Measurements from ENCODE around the gene NKX3-2.

The NKX3-2 gene

GRCh38 chr4:13545394-13545808, 1.1 kb upstream of the NKX3-2 start:
- DNase-seq (ENCODE audit: low read depth): no peak

- DNase-seq (ENCODE audit: low read depth): no peak
Measured at GRCh38 chr4:13544606-13545393, 492 bp upstream of the NKX3-2 start.

- DNase-seq (ENCODE audit: low read depth): no peak
Measured at GRCh38 chr4:13543032-13543838, 1.1 kb downstream of the NKX3-2 start.

- DNase-seq (ENCODE audit: low read depth): no peak
Measured at GRCh38 chr4:13542577-13543031, 1.7 kb downstream of the NKX3-2 start.

- DNase-seq (ENCODE audit: low read depth): no peak
Measured at GRCh38 chr4:13541720-13542576, 2.4 kb downstream of the NKX3-2 start.

- no peak for DNase-seq (ENCODE audit: low read depth)
Measured at GRCh38 chr4:13541176-13541604, 3.1 kb downstream of the NKX3-2 start.

- no peak for DNase-seq (ENCODE audit: low read depth)
Measured at GRCh38 chr4:13540446-13541175, 3.7 kb downstream of the NKX3-2 start.

GRCh38 chr4:13539619-13540445, 4.5 kb downstream of the NKX3-2 start:
- DNase-seq (ENCODE audit: low read depth): no peak

- DNase-seq (ENCODE audit: low read depth): no peak
Measured at GRCh38 chr4:13539047-13539618, 5.2 kb downstream of the NKX3-2 start.

- DNase-seq (ENCODE audit: low read depth): no peak
Measured at GRCh38 chr4:13538427-13538973, 5.8 kb downstream of the NKX3-2 start.

- DNase-seq (ENCODE audit: low read depth): no peak
Measured at GRCh38 chr4:13537832-13538177, 6.5 kb downstream of the NKX3-2 start.

- no peak for DNase-seq (ENCODE audit: low read depth)
Measured at GRCh38 chr4:13537011-13537831, 7.1 kb downstream of the NKX3-2 start.

GRCh38 chr4:13536607-13537006, 7.7 kb downstream of the NKX3-2 start:
- no peak for DNase-seq (ENCODE audit: low read depth)

GRCh38 chr4:13535708-13536361, 8.5 kb downstream of the NKX3-2 start:
- DNase-seq (ENCODE audit: low read depth): no peak

- DNase-seq (ENCODE audit: low read depth): no peak
Measured at GRCh38 chr4:13535118-13535517, 9.2 kb downstream of the NKX3-2 start.

- no peak for DNase-seq (ENCODE audit: low read depth)
Measured at GRCh38 chr4:13534344-13535063, 9.8 kb downstream of the NKX3-2 start.

GRCh38 chr4:13533670-13534343, 10.5 kb downstream of the NKX3-2 start:
- DNase-seq (ENCODE audit: low read depth): no peak
